Measurements from ENCODE around the gene SLC50A1.

Gene SLC50A1

DNA sequence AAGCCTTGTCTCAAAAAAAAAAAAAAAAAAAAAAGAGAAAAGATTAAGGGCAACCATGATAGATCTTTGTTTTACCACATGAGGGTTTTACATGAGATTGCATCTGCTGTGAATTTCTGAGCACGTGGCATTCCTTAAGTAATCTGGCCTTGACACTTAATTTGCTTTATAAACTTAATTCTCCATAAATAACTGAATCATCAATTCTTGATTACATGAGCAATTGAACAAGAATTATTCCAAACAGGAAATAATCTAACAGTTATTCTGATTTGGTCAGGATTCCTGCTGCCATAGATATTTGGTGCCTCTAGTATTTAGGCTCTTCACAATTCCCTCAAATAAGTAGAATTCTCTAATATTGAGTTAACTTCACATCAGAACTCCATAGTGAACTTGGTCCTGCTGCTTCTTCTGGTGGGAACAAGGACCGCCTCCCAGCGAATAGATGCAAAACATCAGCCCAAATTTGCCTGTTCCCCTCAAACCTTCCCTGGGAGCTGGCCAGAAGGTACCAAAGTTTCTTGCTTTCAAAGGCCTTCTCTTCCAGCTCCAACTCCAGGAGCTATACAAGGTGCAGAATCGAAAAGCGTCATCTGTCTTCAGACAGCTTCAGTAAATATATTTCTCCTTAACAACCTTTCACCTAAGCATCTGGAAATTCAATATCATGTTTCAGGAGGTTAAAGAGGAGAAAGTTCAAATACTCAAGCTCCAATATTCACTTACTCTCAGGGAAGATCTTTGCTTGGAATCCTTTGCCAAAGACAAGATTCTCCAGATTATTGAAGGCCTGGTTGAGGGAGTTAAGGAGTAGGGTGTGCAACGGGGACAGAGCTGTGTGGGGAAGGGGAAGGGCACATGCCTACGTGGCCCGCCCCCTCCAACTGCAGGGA is 36.4 kb downstream of the SLC50A1 start:
- no peak for DNase-seq

DNA sequence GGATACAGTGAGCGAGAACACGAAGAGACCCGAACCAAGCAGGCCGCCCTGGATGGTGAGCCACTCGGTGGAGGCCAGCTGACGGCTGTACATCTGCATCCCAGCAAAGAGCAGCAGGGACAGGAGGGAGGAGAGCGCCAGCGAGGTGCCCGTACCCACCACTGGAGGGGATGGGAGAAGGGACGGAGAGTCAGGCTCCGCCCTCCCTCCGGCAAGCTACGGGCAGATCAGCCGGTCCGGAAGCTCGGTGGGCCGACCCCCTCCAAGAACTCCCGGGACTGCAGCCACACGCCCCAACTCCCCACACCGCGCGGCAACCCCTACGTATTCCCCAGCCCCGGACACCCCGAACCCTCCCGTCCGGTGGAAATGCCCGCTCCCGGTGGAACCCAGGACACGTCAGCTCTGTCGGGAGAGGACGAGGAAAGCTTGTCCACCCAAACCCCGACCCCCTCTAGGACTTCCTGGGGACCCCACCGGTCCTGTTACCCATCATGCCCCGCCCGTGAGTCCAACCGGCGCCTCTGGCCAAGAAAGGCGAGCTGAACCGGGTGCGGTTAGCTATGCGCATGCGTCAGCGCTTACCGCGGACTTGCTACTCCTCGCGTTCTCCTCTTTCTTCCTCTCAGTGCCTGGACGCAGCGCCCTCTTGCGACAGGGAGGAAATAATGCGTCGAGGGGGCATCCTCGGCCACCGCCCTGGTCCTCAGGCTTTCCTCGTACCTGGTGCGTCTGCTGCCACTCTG is 37.3 kb downstream of the SLC50A1 start, which contains the start of gene KRTCAP2:
Gene KRTCAP2, minus strand, starts transcription at position 573 of the 746 bp plus-strand sequence. Its CDS starts 80 bp downstream, at position 493.
- peak; percentile 95 for DNase-seq

GRCh38 chr1:155173478-155174323 is 38.0 kb downstream of the SLC50A1 start, which contains the start of gene TRIM46:
TRIM46 (plus strand) TSS chr1:155173849; CDS start chr1:155173967, 118 bp downstream.
- DNase-seq = peak; percentile 80

GRCh38 chr1:155174324-155175280 is 39.0 kb downstream of the SLC50A1 start:
- DNase-seq = peak; percentile 46

- DNase-seq = no peak
Observed at GRCh38 chr1:155175281-155175926, 39.8 kb downstream of the SLC50A1 start.

GRCh38 chr1:155175927-155176371 is 40.3 kb downstream of the SLC50A1 start:
- DNase-seq = no peak

DNA sequence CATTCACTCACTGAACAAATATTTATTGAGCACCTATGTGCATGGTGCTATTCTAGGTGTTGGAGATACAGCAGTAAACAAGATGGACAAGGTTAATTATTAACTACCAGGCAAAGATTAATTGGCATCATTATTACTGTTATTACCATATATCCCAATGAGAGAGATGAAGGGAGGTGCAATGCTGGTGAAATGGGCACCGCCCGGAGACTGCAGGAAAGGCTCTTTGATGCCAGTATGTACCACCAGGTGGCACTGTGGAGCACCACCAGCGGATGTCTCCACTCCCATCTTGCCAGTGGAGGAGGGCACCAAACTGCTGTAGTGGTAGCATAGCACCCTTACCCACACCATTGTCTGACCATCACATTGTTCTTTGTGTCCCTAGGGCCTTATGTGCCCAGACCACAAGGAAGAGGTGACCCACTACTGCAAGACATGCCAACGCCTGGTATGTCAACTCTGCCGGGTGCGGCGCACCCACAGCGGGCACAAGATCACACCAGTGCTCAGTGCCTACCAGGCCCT is 41.0 kb downstream of the SLC50A1 start:
- DNase-seq = peak; percentile 62

GRCh38 chr1:155177192-155177917 is 41.7 kb downstream of the SLC50A1 start:
- DNase-seq = no peak

DNA sequence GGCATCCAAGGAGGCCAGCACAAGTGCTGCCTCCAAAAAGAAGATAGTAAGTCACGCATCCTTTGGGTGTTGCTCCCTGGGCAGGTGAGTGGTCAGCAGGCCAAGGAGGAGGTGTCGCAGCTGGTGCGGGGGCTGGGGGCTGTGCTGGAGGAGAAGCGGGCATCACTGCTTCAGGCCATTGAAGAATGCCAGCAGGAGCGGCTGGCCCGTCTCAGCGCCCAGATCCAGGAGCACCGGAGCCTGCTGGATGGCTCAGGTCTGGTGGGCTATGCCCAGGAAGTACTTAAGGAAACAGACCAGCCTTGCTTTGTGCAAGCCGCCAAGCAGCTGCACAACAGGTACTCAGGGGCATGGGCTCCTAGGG is 42.2 kb downstream of the SLC50A1 start:
- DNase-seq = no peak

DNA sequence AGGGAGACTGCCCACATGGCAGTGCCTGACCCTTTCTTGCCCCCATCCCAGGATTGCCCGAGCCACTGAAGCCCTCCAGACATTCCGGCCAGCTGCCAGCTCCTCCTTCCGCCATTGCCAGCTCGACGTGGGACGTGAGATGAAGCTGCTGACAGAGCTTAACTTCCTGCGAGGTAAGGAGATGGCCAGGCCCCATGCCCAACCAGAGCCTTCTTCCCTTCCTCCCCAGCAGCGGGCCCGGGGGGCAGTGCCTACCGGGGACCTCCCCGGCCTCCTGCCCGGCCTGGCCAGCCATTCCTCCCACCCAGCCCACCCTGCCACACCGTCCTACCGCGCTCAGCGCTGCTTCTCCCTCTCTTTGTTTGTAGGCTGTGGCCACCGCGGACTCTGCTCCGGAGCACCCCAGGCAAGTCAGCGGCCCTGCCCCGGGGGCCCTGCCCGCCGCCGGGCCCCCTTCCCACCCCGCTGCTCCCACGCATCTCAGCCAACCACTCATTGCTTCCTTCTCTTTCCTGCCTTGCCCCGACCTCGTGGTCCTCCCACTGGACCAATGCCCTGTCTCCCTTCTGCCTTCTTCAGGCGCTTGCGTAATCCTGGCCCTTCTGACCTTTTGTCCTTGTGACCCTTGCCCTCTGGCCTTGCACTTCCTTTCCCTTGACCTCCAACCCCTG is 42.9 kb downstream of the SLC50A1 start:
- DNase-seq = no peak

GRCh38 chr1:155179112-155180031 is 43.7 kb downstream of the SLC50A1 start:
- no peak for DNase-seq

DNA sequence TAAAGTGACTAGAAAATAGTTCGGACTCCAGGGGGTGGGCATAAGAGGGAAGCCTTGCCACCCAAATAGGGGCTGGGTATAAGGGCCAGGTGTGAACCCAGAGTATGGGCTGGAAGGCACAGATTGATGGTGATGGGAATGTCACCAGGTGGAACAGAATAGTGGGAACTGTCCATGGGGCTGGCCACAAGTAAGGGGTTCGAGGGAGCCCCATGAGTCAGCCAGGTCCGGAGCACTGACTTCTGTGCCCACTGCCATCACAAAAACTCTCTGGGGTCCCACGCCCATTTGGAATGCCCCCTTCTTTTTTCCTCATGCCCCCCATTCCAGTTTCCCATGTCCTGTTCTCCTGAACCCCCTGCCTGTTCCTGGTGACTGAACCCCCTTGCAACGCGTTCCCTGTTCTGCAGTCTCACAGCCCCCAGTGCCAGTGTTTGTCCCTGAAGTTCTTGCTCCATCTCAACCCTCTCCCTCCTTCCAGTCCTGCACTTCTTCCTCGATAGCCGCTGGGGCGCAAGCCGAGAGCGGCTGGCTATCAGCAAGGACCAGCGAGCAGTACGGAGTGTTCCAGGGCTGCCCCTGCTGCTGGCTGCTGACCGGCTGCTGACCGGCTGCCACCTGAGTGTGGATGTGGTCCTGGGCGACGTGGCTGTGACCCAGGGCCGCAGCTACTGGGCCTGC is 45.9 kb downstream of the SLC50A1 start:
- no peak for DNase-seq

DNA sequence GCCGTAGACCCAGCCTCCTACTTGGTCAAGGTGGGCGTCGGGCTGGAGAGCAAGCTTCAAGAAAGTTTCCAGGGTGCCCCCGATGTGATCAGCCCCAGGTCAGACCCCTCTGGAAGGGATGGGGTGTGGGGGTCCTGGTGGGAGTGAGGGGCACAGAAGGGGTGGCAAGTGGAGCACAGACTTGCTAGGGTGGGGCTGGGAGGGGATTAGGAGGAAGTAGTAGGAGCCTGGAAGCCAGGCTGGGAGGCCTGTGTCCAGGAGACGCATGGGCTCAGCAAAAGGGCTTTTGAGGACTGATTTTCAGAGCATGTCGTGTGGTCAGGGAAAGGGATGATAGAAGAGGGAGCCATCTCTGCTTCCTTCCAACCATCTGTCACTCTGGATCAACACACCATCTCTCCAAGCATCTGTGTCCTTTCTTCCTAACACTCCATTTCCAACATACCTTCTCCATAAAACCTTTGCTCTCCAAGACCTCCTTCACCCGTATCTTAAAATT is 46.4 kb downstream of the SLC50A1 start:
- no peak for DNase-seq

GRCh38 chr1:155183775-155184221 is 48.1 kb downstream of the SLC50A1 start:
- DNase-seq = no peak

DNA sequence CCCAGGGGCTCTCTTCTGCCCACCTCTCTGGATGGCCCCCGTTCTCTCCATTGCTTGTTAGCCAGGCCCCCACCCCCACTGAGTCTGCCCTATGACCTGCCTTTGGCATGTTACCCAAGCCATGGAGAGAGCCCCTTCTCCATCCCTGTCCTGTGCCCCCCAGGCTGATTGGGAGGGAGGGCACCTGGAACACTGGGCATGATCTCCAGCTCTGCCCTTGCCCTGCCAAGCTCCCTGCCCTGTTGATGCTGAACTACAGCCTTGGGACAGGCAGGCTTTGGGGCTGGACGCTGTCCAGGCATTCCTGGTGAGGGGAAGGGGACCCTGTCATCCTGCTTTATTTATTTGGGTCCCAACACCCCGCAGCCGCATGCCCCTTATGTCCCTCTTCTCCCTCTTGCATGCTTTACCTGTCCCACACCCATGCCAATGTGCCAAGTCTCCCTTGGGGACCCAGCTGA is 48.7 kb downstream of the SLC50A1 start:
- DNase-seq = no peak

GRCh38 chr1:155184835-155185782 is 49.5 kb downstream of the SLC50A1 start:
- DNase-seq = no peak
